DMS53 (cell line): ENCODE results near the gene TMEM107.
A peak's percentile ranks its signal among the peaks of the same experiment; 100 is the strongest.

Source experiments
- DNase-seq: peaks from one replicate; lab custom pipeline; 2025; lab: John Stamatoyannopoulos, UW

Gene TMEM107

GRCh38 chr17:8189711-8190477 is 13.7 kb upstream of the TMEM107 start, which contains the start of gene BORCS6:
BORCS6 (minus strand) TSS chr17:8190180; CDS start chr17:8190140, 40 bp downstream.
- DNase-seq, result peak; percentile 99

- DNase-seq, result peak; percentile 66
Observed at GRCh38 chr17:8189041-8189710, 13.0 kb upstream of the TMEM107 start.

GRCh38 chr17:8188263-8188839 is 12.2 kb upstream of the TMEM107 start:
- DNase-seq, result peak; percentile 68

GRCh38 chr17:8187517-8188262 is 11.5 kb upstream of the TMEM107 start:
- peak; percentile 99 for DNase-seq

- peak; percentile 99 for DNase-seq
Observed at GRCh38 chr17:8186787-8187516, 10.8 kb upstream of the TMEM107 start.

- DNase-seq, result no peak
Observed at GRCh38 chr17:8186446-8186786, 10.2 kb upstream of the TMEM107 start.

- DNase-seq, result peak; percentile 90
Observed at GRCh38 chr17:8185582-8186445, 9.6 kb upstream of the TMEM107 start.

- peak; percentile 65 for DNase-seq
Observed at GRCh38 chr17:8176998-8177731, 985 bp upstream of the TMEM107 start.

- DNase-seq, result peak; percentile 64
Observed at GRCh38 chr17:8175795-8176196, 384 bp downstream of the TMEM107 start.

GRCh38 chr17:8173871-8174322 is 2.3 kb downstream of the TMEM107 start:
- peak; percentile 71 for DNase-seq

GRCh38 chr17:8173056-8173870 is 2.9 kb downstream of the TMEM107 start:
- peak; percentile 98 for DNase-seq

- peak; percentile 51 for DNase-seq
Observed at GRCh38 chr17:8170186-8170585, 6.0 kb downstream of the TMEM107 start.

GRCh38 chr17:8167526-8167925 is 8.7 kb downstream of the TMEM107 start:
- no peak for DNase-seq

GRCh38 chr17:8166731-8167130 is 9.4 kb downstream of the TMEM107 start:
- no peak for DNase-seq

GRCh38 chr17:8164815-8165131 is 11.4 kb downstream of the TMEM107 start:
- no peak for DNase-seq

GRCh38 chr17:8163978-8164814 is 12.0 kb downstream of the TMEM107 start:
- peak; percentile 88 for DNase-seq

- DNase-seq, result peak; percentile 74
Observed at GRCh38 chr17:8162997-8163977, 12.9 kb downstream of the TMEM107 start.
